KMS-11 (cell line): ENCODE data around the gene SDC3.

Experiments
- H2AFZ ChIP-seq: fragments of 200-600 bp; sonication (generic); 2 replicates; pipeline ENCODE4 v1.6.1; 2016; ENCODE audit warnings: antibody characterized with exemption, mixed run types, low read depth
- H3K27ac ChIP-seq: fragments of 200-600 bp; sonication (generic); 2 replicates; pipeline ENCODE4 v1.6.1; 2016; ENCODE audit warnings: mild to moderate bottlenecking, mixed run types
- H3K27me3 ChIP-seq: fragments of 200-600 bp; sonication (generic); 2 replicates; pipeline ENCODE4 v1.6.1; 2017; ENCODE audit warnings: mild to moderate bottlenecking, low read depth, mixed run types, moderate library complexity; ENCODE audit not compliant: insufficient read depth
- H3K36me3 ChIP-seq: fragments of 200-600 bp; sonication (generic); 2 replicates; pipeline ENCODE4 v1.6.1; 2017; ENCODE audit warnings: mild to moderate bottlenecking, mixed run types; ENCODE audit not compliant: insufficient read depth
- H3K4me1 ChIP-seq: fragments of 200-600 bp; sonication (generic); 2 replicates; pipeline ENCODE4 v1.6.1; 2016; ENCODE audit warnings: mild to moderate bottlenecking, low read depth, mixed run types; ENCODE audit not compliant: poor library complexity, severe bottlenecking
- H3K4me2 ChIP-seq: fragments of 200-600 bp; sonication (generic); 2 replicates; pipeline ENCODE4 v1.7.0; 2016; ENCODE audit warnings: mild to moderate bottlenecking, mixed run types
- H3K4me3 ChIP-seq: fragments of 200-600 bp; sonication (generic); IDR thresholded peaks from 2 replicates; pipeline ENCODE4 v1.6.1; 2017; ENCODE audit warnings: low read depth, low read length, mixed read lengths; ENCODE audit not compliant: insufficient read depth
- H3K79me2 ChIP-seq: fragments of 200-600 bp; sonication (generic); 2 replicates; pipeline ENCODE4 v1.6.1; 2016; ENCODE audit warnings: low read depth, mixed run types; ENCODE audit not compliant: insufficient read depth
- H3K9ac ChIP-seq: fragments of 200-600 bp; sonication (generic); 2 replicates; pipeline ENCODE4 v1.6.1; 2016; ENCODE audit warnings: mild to moderate bottlenecking, mixed run types
- H4K20me1 ChIP-seq: fragments of 200-600 bp; sonication (generic); 2 replicates; pipeline ENCODE4 v1.6.1; 2016; ENCODE audit warnings: mild to moderate bottlenecking, mixed run types; ENCODE audit not compliant: insufficient read depth
- TF ChIP-seq, protein P1 (sequence below): fragments of 200-600 bp; sonication (generic); conservative IDR thresholded peaks from 2 replicates; pipeline ENCODE4 v1.6.1; 2017; ENCODE audit warnings: low read depth, mild to moderate bottlenecking, antibody characterized with exemption, low read length, moderate library complexity, mixed read lengths

Gene SDC3

DNA sequence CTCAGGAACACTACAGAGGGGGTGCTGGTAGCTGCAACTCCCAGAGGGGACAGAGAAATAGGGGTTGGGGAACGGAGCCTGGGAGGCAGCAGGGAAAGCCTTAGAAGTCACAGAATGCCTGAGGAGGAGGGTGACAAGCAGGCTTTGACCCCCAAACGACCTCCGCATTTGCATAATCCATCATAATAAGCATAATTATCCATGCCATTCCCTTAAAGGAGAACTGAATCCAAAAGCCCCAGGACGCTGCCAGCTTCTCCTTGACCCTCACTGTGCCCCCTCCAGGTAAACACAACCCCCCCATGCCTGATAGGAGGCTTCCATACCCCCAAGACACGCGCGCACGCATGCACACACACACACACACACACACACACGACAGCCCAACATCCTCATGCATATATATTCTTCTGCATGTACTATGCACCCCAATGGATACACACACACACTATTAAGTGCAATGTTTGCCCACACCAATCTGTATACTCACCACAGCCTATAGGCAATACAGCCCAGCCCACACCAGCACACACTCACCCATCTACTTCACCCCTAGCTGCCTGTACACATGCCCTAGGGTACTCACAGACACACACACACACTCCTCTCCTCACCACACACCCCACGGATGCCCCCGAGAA, 27.8 kb downstream of the SDC3 start:
- TF ChIP-seq, protein P1, sequence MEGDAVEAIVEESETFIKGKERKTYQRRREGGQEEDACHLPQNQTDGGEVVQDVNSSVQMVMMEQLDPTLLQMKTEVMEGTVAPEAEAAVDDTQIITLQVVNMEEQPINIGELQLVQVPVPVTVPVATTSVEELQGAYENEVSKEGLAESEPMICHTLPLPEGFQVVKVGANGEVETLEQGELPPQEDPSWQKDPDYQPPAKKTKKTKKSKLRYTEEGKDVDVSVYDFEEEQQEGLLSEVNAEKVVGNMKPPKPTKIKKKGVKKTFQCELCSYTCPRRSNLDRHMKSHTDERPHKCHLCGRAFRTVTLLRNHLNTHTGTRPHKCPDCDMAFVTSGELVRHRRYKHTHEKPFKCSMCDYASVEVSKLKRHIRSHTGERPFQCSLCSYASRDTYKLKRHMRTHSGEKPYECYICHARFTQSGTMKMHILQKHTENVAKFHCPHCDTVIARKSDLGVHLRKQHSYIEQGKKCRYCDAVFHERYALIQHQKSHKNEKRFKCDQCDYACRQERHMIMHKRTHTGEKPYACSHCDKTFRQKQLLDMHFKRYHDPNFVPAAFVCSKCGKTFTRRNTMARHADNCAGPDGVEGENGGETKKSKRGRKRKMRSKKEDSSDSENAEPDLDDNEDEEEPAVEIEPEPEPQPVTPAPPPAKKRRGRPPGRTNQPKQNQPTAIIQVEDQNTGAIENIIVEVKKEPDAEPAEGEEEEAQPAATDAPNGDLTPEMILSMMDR, result no peak
- Histone ChIP-seq H3K9ac (no peak overlapping the region), H3K27me3 (peaks cover 35% of the 10 kb centered on the region; the same call in 1 of the 2 replicates), H3K36me3 (no peaks in the 10 kb centered on the region), H3K27ac (no peak overlapping the region), H3K79me2 (no peaks in the 10 kb centered on the region), H4K20me1 (no peaks in the 10 kb centered on the region), H2AFZ (no peak overlapping the region), H3K4me3 (no peak overlapping the region), H3K4me1 (no peaks in the 10 kb centered on the region), H3K4me2 (no peak overlapping the region)

DNA sequence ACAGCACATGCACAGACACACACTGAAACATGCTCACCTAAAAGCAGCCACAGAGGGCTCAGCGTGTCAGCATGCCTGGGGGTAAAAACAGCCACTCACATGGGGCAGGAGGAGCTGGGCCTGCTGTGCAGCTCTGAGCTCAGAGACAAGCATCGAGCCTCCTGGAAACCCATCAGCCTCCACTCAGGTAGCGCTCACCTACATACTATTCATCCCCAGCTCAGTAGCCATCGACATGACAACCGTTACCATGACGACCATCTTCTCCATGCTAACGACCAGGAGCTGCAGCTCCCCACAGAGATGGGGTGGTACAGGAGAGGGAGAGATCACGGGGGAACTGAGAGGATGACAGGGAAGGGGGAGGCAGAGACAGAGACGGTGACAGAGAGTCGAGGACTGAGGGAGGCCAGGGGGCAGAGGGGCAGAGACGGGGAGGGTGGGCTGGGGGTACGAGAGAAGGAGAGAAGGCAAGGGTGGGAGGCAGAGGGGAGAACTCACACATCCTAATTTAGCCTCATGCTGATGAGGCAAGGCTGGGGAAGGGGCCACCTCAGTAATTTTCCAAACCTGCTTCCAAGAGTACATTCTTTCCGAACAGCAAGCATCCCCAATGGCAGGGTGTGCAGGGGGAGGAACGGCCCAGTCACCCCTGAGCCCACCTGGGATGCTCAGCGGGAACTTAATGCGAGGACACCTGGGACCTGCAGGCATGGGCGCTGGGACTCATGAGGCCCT, 28.4 kb downstream of the SDC3 start:
- Histone ChIP-seq H3K4me1 (no peaks in the 10 kb centered on the region), H4K20me1 (no peaks in the 10 kb centered on the region), H3K4me2 (no peak overlapping the region), H2AFZ (no peak overlapping the region), H3K27ac (no peak overlapping the region), H3K9ac (no peak overlapping the region), H3K27me3 (peaks cover 38% of the 10 kb centered on the region; the same call in 1 of the 2 replicates), H3K4me3 (no peak overlapping the region), H3K79me2 (no peaks in the 10 kb centered on the region), H3K36me3 (no peaks in the 10 kb centered on the region)
- TF ChIP-seq, protein P1, result no peak

DNA sequence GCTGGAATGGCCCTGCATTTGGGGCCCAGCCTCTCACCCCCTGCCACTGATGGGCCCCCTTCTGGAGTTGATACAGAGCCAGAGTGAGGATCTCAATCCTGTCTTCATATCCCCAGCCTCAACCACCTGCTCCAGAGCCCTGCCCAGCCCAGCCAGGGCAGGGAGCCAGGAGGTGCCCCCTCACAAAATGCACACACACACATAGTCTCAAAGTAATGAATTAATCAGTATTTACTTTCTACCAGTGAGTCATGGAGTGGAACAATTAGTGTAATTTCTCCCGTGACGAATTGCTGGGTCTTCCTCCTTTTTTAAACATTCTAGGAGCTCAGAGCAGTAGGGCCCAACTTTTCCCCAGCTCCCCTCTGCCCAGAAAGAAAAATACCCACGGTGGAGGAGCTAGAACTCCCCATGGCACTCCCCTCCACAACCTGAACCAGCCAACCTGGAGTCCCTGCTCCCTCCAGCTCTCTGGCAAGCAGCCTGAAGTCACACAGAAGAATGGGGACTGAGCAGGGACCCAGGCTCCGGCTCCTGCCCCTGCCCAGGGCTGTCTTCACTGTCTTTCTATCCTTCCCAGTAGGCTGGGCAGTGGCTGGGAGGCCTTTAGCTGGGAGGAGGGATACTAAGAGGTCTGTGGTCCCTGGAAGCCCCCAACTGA, 29.3 kb downstream of the SDC3 start:
- H3K79me2 ChIP-seq, result no peaks in the 10 kb centered on the region
- H3K9ac ChIP-seq, result no peak overlapping the region
- H3K4me1 ChIP-seq, result no peaks in the 10 kb centered on the region
- peaks cover 38% of the 10 kb centered on the region; the same call in 1 of the 2 replicates for H3K27me3 ChIP-seq
- no peak overlapping the region for H3K4me2 ChIP-seq
- TF ChIP-seq, protein P1, result no peak
- no peaks in the 10 kb centered on the region for H3K36me3 ChIP-seq
- no peak overlapping the region for H3K4me3 ChIP-seq
- no peak overlapping the region for H3K27ac ChIP-seq
- no peaks in the 10 kb centered on the region for H4K20me1 ChIP-seq
- H2AFZ ChIP-seq, result no peak overlapping the region

DNA sequence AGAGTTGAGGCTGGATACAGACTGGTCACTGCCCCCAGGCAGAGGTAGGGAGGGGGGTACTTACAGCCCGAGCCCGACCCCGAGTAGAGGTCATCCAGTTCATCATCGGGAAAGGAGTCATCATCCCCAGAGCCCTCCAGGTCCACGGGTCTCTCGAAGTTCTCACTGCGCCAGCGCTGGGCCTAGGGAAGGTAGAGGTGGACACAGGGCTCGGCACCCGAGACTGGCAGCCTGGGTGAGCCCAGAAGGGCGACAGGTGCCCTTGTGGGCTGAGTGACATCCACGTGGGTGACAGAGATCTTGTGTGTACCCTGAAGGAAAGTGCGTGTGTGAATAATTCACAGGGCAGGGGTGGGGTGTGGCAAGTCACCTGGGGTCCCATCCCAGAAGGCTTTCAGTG, 30.0 kb downstream of the SDC3 start:
- Histone ChIP-seq H3K79me2 (no peaks in the 10 kb centered on the region), H3K9ac (no peak overlapping the region), H3K27ac (no peak overlapping the region), H3K27me3 (peaks cover 38% of the 10 kb centered on the region; the same call in 1 of the 2 replicates), H4K20me1 (no peaks in the 10 kb centered on the region), H3K4me1 (no peaks in the 10 kb centered on the region), H2AFZ (no peak overlapping the region), H3K36me3 (no peaks in the 10 kb centered on the region), H3K4me3 (no peak overlapping the region), H3K4me2 (no peak overlapping the region)
- TF ChIP-seq, protein P1, result no peak
